Measurements from ENCODE around the gene GCLM. TPM values are rescaled to one million over a fixed set of nuclear protein-coding genes. Genes with fewer than 3 reads are reported as not detected.
A peak's percentile ranks its signal among the peaks of the same experiment; 100 is the strongest.

The GCLM gene
- total and polyA plus RNA-seq, 9 of the 15 experiments (the other 6 are each of a cell fraction or from before 2014, with no cell fraction given), result 9.3 to 71.6 (median 24.5) TPM

- no peak for TF ChIP-seq HDAC3 (IDR thresholded peaks at IDR 0.05; ENCODE audit: borderline replicate concordance, partially characterized antibody)
- peak; percentile 36; the same call in 1 of the 2 replicates for TF ChIP-seq E2F3 (CRISPR knock-in tag; IDR thresholded peaks at IDR 0.05)
- TF ChIP-seq ZFP36 (IDR thresholded peaks at IDR 0.05; ENCODE audit: low read depth, low read length, partially characterized antibody), result peak; percentile 5
- peak; percentile 46 for TF ChIP-seq RBM25 (IDR thresholded peaks at IDR 0.05; ENCODE audit: low read depth, low read length, severe bottlenecking)
- TF ChIP-seq NCOA1 (IDR thresholded peaks at IDR 0.05; ENCODE audit: low read depth), result no peak
- TF ChIP-seq GTF2A2 (tag; IDR thresholded peaks at IDR 0.05), result 0 out of 2 replicates have a peak, but pooled peaks have one; percentile 64
- no peak for TF ChIP-seq SFPQ (IDR thresholded peaks at IDR 0.05; ENCODE audit: low read depth, low read length)
- TF ChIP-seq ZNF518B (CRISPR knock-in tag; IDR thresholded peaks at IDR 0.05), result no peak
- TF ChIP-seq CBFA2T2 (conservative IDR thresholded peaks at IDR 0.05), result no peak
- TF ChIP-seq KHSRP (IDR thresholded peaks at IDR 0.05), result no peak
- no peak for TF ChIP-seq WHSC1 (IDR thresholded peaks at IDR 0.05; ENCODE audit: low read length)
- TF ChIP-seq ZNF431 (CRISPR knock-in tag; IDR thresholded peaks at IDR 0.05), result no peak
- no peak for TF ChIP-seq SETDB1 (IDR thresholded peaks at IDR 0.05; ENCODE audit: low read length)
- peak; percentile 30; the same call in 1 of the 2 replicates for TF ChIP-seq E2F4 (CRISPR knock-in tag; IDR thresholded peaks at IDR 0.05; ENCODE audit: low read depth)
- no peak for TF ChIP-seq DIDO1 (tag; IDR thresholded peaks at IDR 0.05; ENCODE audit: low read depth)
- no peak for TF ChIP-seq ZNF57 (CRISPR knock-in tag; IDR thresholded peaks at IDR 0.05)
- TF ChIP-seq LCOR (CRISPR knock-in tag; IDR thresholded peaks at IDR 0.05), result peak; percentile 34; the same call in 1 of the 2 replicates
- TF ChIP-seq NEUROD1 (IDR thresholded peaks at IDR 0.05; ENCODE audit: borderline replicate concordance, low read depth, low read length, partially characterized antibody), result peak; percentile 59
These were observed at the start of gene GCLM (continued) for GRCh38 chr1:93909146-93910050.

Measured in K562 (cell line).